ENCODE results near the gene UBE2G2.

The UBE2G2 gene

GRCh38 chr21:44778499-44778911 lies 23.1 kb downstream of the UBE2G2 start:
- ATAC-seq (ENCODE audit: low read depth) = no peak
- H3K36me3 Mint-ChIP-seq = peaks cover 30% of the 10 kb centered on the region
- DNase-seq (ENCODE audit: low spot score in 2 of 2) = no peak
- H3K4me1 Mint-ChIP-seq = peaks cover 10% of the 10 kb centered on the region
- H3K27me3 Mint-ChIP-seq = no peaks in the 10 kb centered on the region
- no peak overlapping the region for H3K27ac Mint-ChIP-seq
- no peak overlapping the region for H3K4me3 Mint-ChIP-seq
- no peaks in the 10 kb centered on the region for H3K9me3 Mint-ChIP-seq

GRCh38 chr21:44778094-44778493 lies 23.5 kb downstream of the UBE2G2 start:
- peaks cover 7% of the 10 kb centered on the region for H3K4me1 Mint-ChIP-seq
- no peak for ATAC-seq (ENCODE audit: low read depth)
- H3K27me3 Mint-ChIP-seq = no peaks in the 10 kb centered on the region
- no peak overlapping the region for H3K4me3 Mint-ChIP-seq
- no peak for DNase-seq (ENCODE audit: low spot score in 2 of 2)
- no peaks in the 10 kb centered on the region for H3K9me3 Mint-ChIP-seq
- H3K36me3 Mint-ChIP-seq = peaks cover 26% of the 10 kb centered on the region
- H3K27ac Mint-ChIP-seq = no peak overlapping the region

- DNase-seq (ENCODE audit: low spot score in 2 of 2) (no peak), ATAC-seq (ENCODE audit: low read depth) (no peak)
- Mint-ChIP-seq H3K4me3 (no peak overlapping the region), H3K4me1 (peaks cover 4% of the 10 kb centered on the region), H3K36me3 (peaks cover 37% of the 10 kb centered on the region), H3K27me3 (no peaks in the 10 kb centered on the region), H3K9me3 (no peaks in the 10 kb centered on the region), H3K27ac (no peak overlapping the region)
These were observed 26.6 kb downstream of the UBE2G2 start for GRCh38 chr21:44774972-44775371.

- Mint-ChIP-seq H3K27me3 (no peaks in the 10 kb centered on the region), H3K4me1 (peaks cover 2% of the 10 kb centered on the region), H3K27ac (no peak overlapping the region), H3K9me3 (no peaks in the 10 kb centered on the region), H3K36me3 (peaks cover 38% of the 10 kb centered on the region), H3K4me3 (no peak overlapping the region)
- DNase-seq (ENCODE audit: low spot score in 2 of 2) (no peak), ATAC-seq (ENCODE audit: low read depth) (no peak)
These were observed 28.2 kb downstream of the UBE2G2 start for GRCh38 chr21:44773291-44773932.

- Mint-ChIP-seq H3K36me3 (peaks cover 32% of the 10 kb centered on the region), H3K9me3 (no peaks in the 10 kb centered on the region), H3K27ac (no peak overlapping the region), H3K4me3 (no peak overlapping the region), H3K4me1 (no peaks in the 10 kb centered on the region), H3K27me3 (no peaks in the 10 kb centered on the region)
- ATAC-seq (ENCODE audit: low read depth) (no peak), DNase-seq (ENCODE audit: low spot score in 2 of 2) (no peak)
These were observed 29.6 kb downstream of the UBE2G2 start for GRCh38 chr21:44771896-44772525.

- Mint-ChIP-seq H3K27ac (no peak overlapping the region), H3K27me3 (no peaks in the 10 kb centered on the region), H3K4me1 (peaks cover 7% of the 10 kb centered on the region), H3K36me3 (peaks cover 21% of the 10 kb centered on the region), H3K4me3 (no peak overlapping the region), H3K9me3 (no peaks in the 10 kb centered on the region)
- ATAC-seq (ENCODE audit: low read depth) (no peak), DNase-seq (ENCODE audit: low spot score in 2 of 2) (no peak)
These were observed 33.5 kb downstream of the UBE2G2 start for GRCh38 chr21:44767834-44768831.

- Mint-ChIP-seq H3K27ac (no peak overlapping the region), H3K4me1 (peaks cover 7% of the 10 kb centered on the region), H3K9me3 (no peaks in the 10 kb centered on the region), H3K27me3 (no peaks in the 10 kb centered on the region), H3K36me3 (peaks cover 13% of the 10 kb centered on the region), H3K4me3 (no peak overlapping the region)
- no peak for DNase-seq (ENCODE audit: low spot score in 2 of 2)
- no peak for ATAC-seq (ENCODE audit: low read depth)
These were observed 34.7 kb downstream of the UBE2G2 start for GRCh38 chr21:44766818-44767354.

- no peak for DNase-seq (ENCODE audit: low spot score in 2 of 2)
- H3K36me3 Mint-ChIP-seq = peaks cover 12% of the 10 kb centered on the region
- no peaks in the 10 kb centered on the region for H3K27me3 Mint-ChIP-seq
- ATAC-seq (ENCODE audit: low read depth) = no peak
- H3K27ac Mint-ChIP-seq = no peak overlapping the region
- no peak overlapping the region for H3K4me3 Mint-ChIP-seq
- no peaks in the 10 kb centered on the region for H3K9me3 Mint-ChIP-seq
- peaks cover 11% of the 10 kb centered on the region for H3K4me1 Mint-ChIP-seq
These were observed 35.4 kb downstream of the UBE2G2 start for GRCh38 chr21:44766014-44766817.

- Mint-ChIP-seq H3K4me1 (peaks cover 11% of the 10 kb centered on the region), H3K9me3 (no peaks in the 10 kb centered on the region), H3K4me3 (peak overlapping the region; percentile 30), H3K27me3 (no peaks in the 10 kb centered on the region), H3K27ac (peak overlapping the region; percentile 43), H3K36me3 (peaks cover 5% of the 10 kb centered on the region)
- ATAC-seq (ENCODE audit: low read depth) (peak; percentile 74), DNase-seq (ENCODE audit: low spot score in 2 of 2) (no peak)
These were observed 36.2 kb downstream of the UBE2G2 start for GRCh38 chr21:44765231-44766013.

- no peaks in the 10 kb centered on the region for H3K27me3 Mint-ChIP-seq
- ATAC-seq (ENCODE audit: low read depth) = no peak
- no peak overlapping the region for H3K4me3 Mint-ChIP-seq
- no peak for DNase-seq (ENCODE audit: low spot score in 2 of 2)
- H3K4me1 Mint-ChIP-seq = peaks cover 11% of the 10 kb centered on the region
- no peaks in the 10 kb centered on the region for H3K9me3 Mint-ChIP-seq
- peaks cover 5% of the 10 kb centered on the region for H3K36me3 Mint-ChIP-seq
- peak overlapping the region; percentile 43 for H3K27ac Mint-ChIP-seq
These were observed 37.0 kb downstream of the UBE2G2 start for GRCh38 chr21:44764319-44765230.

GRCh38 chr21:44763451-44764318 lies 37.9 kb downstream of the UBE2G2 start:
- no peak overlapping the region for H3K4me3 Mint-ChIP-seq
- no peaks in the 10 kb centered on the region for H3K27me3 Mint-ChIP-seq
- H3K36me3 Mint-ChIP-seq = peaks cover 3% of the 10 kb centered on the region
- H3K4me1 Mint-ChIP-seq = peaks cover 11% of the 10 kb centered on the region
- H3K9me3 Mint-ChIP-seq = no peaks in the 10 kb centered on the region
- ATAC-seq (ENCODE audit: low read depth) (no peak), DNase-seq (ENCODE audit: low spot score in 2 of 2) (no peak)
- no peak overlapping the region for H3K27ac Mint-ChIP-seq

Measured in memory B cell (primary cell).